Naive thymus-derived CD8-positive, alpha-beta T cell (primary cell): Measurements from ENCODE around the gene PLPP4. TPM values are rescaled to one million over a fixed set of nuclear protein-coding genes. Genes with fewer than 3 reads are reported as not detected.

Source experiments
- ATAC-seq, 2 donors: fragments of 150-1000 bp; cut with Tn5 transposase in 1 of 2; sonication (Bioruptor Pico), chemical (Tn5 transposase) in 1 of 2; 1 replicate in 1 of 2; 2 replicates in 1 of 2; pipeline ENCODE4 v1.10.0; 2021; ENCODE audit warnings: mild to moderate bottlenecking in 2 of 2, moderate library complexity in 2 of 2
- POLR2A ChIA-PET: fragments of 350-600 bp; sonication (Branson Sonifier 250); formaldehyde crosslinking; loops from one replicate; lab custom pipeline; 2021; ENCODE audit warnings: antibody characterized with exemption; lab: Charles Lee
- DNase-seq, 10 donors: peaks; one replicate each; pipeline versions ENCODE4 v3.0.0 to v3.0.0-alpha.2; 2020 to 2022
- H3K27ac Mint-ChIP-seq, 10 donors: one replicate each; pipeline ENCODE4 v1.8.0; 2020 to 2022; ENCODE audit warnings: mild to moderate bottlenecking in 10 of 10, mixed read lengths in 10 of 10, moderate library complexity in 4 of 10, inconsistent platforms in 1 of 10
- H3K27me3 Mint-ChIP-seq, 5 donors: one replicate each; pipeline ENCODE4 v1.8.0; 2021 to 2022; ENCODE audit warnings: mixed read lengths in 5 of 5
- H3K36me3 Mint-ChIP-seq, 3 donors: one replicate each; pipeline ENCODE4 v1.8.0; 2020 to 2022; ENCODE audit warnings: mixed read lengths in 3 of 3, mild to moderate bottlenecking in 2 of 3, inconsistent platforms in 1 of 3
- H3K4me1 Mint-ChIP-seq, 4 donors: one replicate each; pipeline ENCODE4 v1.8.0; 2021 to 2022; ENCODE audit warnings: mixed read lengths in 4 of 4
- H3K4me3 Mint-ChIP-seq, 10 donors: one replicate each; pipeline ENCODE4 v1.8.0; 2020 to 2022; ENCODE audit warnings: mild to moderate bottlenecking in 10 of 10, mixed read lengths in 10 of 10, moderate library complexity in 6 of 10, inconsistent platforms in 1 of 10
- H3K9me3 Mint-ChIP-seq, 9 donors: one replicate each; pipeline ENCODE4 v1.8.0; 2020 to 2022; ENCODE audit warnings: mixed read lengths in 9 of 9, mild to moderate bottlenecking in 3 of 9, inconsistent platforms in 1 of 9, moderate library complexity in 1 of 9
- polyA plus RNA-seq, 3 donors: library from polyadenylated mRNA; unstranded; fragments of 300-500 nt; fragmentation: Illumina TruSeq; gene quantifications; one replicate each; pipeline ENCODE4 v1.2.3, GENCODE V29; 2021
- total RNA-seq, 8 experiments: library from RNA in 2 of 8; stranded (reverse) in 2 of 8; gene quantifications; one replicate each; pipeline ENCODE4 v1.2.3 and lab custom pipeline; 2021 to 2026

PLPP4 gene
- total and polyA plus RNA-seq, 5 experiments from 2014 or later = not detected

GRCh38 chr10:120459185-120459584, 2.2 kb downstream of the PLPP4 start:
- ATAC-seq (no peak), DNase-seq (no peak)
- H3K4me1 Mint-ChIP-seq = peaks cover 0 to 1% (median 0%) of the 10 kb centered on the region in 4 donors
- no peaks in the 10 kb centered on the region for H3K36me3 Mint-ChIP-seq
- no peak overlapping the region for H3K4me3 Mint-ChIP-seq
- H3K27ac Mint-ChIP-seq = no peak overlapping the region
- POLR2A ChIA-PET = no interaction called here
- H3K9me3 Mint-ChIP-seq = no peaks in the 10 kb centered on the region
- H3K27me3 Mint-ChIP-seq = peaks cover 19 to 59% (median 29%) of the 10 kb centered on the region in 5 donors

DNA sequence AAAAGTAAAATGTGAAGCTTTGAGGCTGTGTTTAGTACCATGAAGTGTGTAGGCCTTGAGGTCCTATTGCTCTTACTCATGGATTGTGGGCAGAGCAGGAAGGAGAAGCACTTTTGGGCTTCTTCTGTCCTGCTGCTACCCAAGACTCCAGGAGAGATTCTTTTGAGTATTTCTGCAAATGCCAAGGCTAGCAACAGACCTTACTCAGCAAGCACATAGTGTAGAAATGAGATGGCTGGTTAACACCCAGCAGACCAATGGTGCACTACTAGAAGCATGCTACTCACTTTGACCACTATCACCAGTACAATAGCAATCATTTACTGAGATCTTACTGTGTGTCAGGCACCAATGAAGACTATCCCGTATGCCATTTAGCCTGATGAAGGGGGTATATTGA, 3.2 kb downstream of the PLPP4 start:
- Mint-ChIP-seq H3K27ac (no peak overlapping the region), H3K36me3 (no peaks in the 10 kb centered on the region), H3K4me3 (no peak overlapping the region), H3K27me3 (peaks cover 18 to 53% (median 27%) of the 10 kb centered on the region in 5 donors), H3K4me1 (peaks cover 0 to 1% (median 0%) of the 10 kb centered on the region in 4 donors), H3K9me3 (no peaks in the 10 kb centered on the region)
- POLR2A ChIA-PET = no interaction called here
- DNase-seq = no peak
- ATAC-seq = no peak

GRCh38 chr10:120460776-120461175, 3.7 kb downstream of the PLPP4 start:
- Mint-ChIP-seq H3K27ac (no peak overlapping the region), H3K4me1 (peaks cover 0 to 1% (median 0%) of the 10 kb centered on the region in 4 donors), H3K4me3 (no peak overlapping the region), H3K9me3 (no peaks in the 10 kb centered on the region), H3K27me3 (peaks cover 14 to 47% (median 23%) of the 10 kb centered on the region in 5 donors), H3K36me3 (no peaks in the 10 kb centered on the region)
- POLR2A ChIA-PET = no interaction called here
- no peak for DNase-seq
- no peak for ATAC-seq

DNA sequence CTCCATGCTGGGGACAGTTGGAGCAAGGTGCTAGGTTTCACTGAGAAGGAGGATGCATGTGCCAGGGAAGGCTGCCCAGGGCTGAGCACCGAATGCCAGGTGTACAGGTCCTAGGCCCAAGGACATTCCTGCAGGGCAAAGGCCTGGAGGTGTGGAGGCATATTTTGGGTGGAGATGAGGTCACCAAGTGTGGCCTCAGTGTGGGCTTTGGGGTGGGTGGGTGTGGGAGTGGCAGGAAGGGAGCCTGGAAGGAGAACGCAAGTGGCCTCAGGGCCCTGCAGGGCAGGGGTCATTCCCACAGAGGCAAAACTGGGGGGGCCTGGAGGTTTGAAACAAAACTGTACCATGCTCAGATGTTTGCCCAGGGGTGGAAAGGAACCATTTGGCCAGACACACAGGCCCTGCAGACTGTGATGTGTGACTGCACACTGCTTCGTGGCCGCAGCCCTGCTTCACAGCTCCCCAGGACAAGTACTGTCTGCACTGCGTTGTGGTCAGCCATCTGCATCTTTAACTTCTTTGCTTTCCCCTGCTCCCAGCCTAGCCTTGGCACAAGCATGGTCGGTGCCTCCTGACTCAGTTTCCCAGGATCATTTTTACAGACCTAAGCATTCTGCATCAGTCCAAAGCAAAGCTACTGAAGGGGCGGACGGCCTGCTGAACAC, 5.1 kb downstream of the PLPP4 start:
- H3K27ac Mint-ChIP-seq = no peak overlapping the region
- peaks cover 12 to 39% (median 20%) of the 10 kb centered on the region in 5 donors for H3K27me3 Mint-ChIP-seq
- DNase-seq (no peak), ATAC-seq (no peak)
- no peaks in the 10 kb centered on the region for H3K4me1 Mint-ChIP-seq
- no peaks in the 10 kb centered on the region for H3K9me3 Mint-ChIP-seq
- H3K36me3 Mint-ChIP-seq = no peaks in the 10 kb centered on the region
- POLR2A ChIA-PET = no interaction called here
- no peak overlapping the region for H3K4me3 Mint-ChIP-seq

GRCh38 chr10:120465138-120465537, 8.1 kb downstream of the PLPP4 start:
- Mint-ChIP-seq H3K27me3 (peaks cover 0 to 15% (median 4%) of the 10 kb centered on the region in 5 donors), H3K9me3 (no peaks in the 10 kb centered on the region), H3K4me3 (no peak overlapping the region), H3K27ac (no peak overlapping the region), H3K4me1 (peaks cover 0 to 2% (median 0%) of the 10 kb centered on the region in 4 donors), H3K36me3 (no peaks in the 10 kb centered on the region)
- POLR2A ChIA-PET = no interaction called here
- DNase-seq (no peak), ATAC-seq (no peak)

GRCh38 chr10:120466006-120466405, 9.0 kb downstream of the PLPP4 start:
- H3K27ac Mint-ChIP-seq = no peak overlapping the region
- H3K4me3 Mint-ChIP-seq = no peak overlapping the region
- no peak for DNase-seq
- H3K9me3 Mint-ChIP-seq = no peaks in the 10 kb centered on the region
- peaks cover 0 to 2% (median 0%) of the 10 kb centered on the region in 4 donors for H3K4me1 Mint-ChIP-seq
- peaks cover 0 to 11% (median 4%) of the 10 kb centered on the region in 5 donors for H3K27me3 Mint-ChIP-seq
- no peak for ATAC-seq
- no peaks in the 10 kb centered on the region for H3K36me3 Mint-ChIP-seq
- POLR2A ChIA-PET = no interaction called here

DNA sequence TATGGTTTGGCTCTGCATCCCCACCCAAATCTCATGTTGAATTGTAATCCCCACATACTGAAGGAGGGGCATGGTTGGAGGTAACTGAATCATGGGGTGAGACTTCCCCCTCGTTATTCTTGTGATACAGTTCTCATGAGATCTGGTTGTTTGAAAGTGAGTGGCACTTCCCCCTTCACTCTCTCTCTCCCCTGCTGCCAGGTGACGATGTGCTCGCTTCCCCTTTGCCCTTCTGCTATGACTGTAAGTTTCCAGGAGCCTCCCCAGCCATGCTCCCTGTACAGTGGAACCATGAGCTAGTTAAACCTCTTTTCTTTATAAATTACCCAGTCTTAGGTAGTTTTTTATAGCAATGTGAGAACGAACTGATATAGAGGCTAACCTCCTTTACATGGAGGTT, 16.6 kb downstream of the PLPP4 start:
- Mint-ChIP-seq H3K4me3 (no peak overlapping the region), H3K27me3 (peaks cover 0 to 13% (median 1%) of the 10 kb centered on the region in 5 donors), H3K27ac (no peak overlapping the region), H3K4me1 (no peaks in the 10 kb centered on the region), H3K9me3 (peaks cover 2 to 23% (median 10%) of the 10 kb centered on the region in 9 donors), H3K36me3 (no peaks in the 10 kb centered on the region)
- POLR2A ChIA-PET = no interaction called here
- DNase-seq (no peak), ATAC-seq (no peak)

- POLR2A ChIA-PET = no interaction called here
Observed at GRCh38 chr10:120474956-120475355, 17.9 kb downstream of the PLPP4 start.

DNA sequence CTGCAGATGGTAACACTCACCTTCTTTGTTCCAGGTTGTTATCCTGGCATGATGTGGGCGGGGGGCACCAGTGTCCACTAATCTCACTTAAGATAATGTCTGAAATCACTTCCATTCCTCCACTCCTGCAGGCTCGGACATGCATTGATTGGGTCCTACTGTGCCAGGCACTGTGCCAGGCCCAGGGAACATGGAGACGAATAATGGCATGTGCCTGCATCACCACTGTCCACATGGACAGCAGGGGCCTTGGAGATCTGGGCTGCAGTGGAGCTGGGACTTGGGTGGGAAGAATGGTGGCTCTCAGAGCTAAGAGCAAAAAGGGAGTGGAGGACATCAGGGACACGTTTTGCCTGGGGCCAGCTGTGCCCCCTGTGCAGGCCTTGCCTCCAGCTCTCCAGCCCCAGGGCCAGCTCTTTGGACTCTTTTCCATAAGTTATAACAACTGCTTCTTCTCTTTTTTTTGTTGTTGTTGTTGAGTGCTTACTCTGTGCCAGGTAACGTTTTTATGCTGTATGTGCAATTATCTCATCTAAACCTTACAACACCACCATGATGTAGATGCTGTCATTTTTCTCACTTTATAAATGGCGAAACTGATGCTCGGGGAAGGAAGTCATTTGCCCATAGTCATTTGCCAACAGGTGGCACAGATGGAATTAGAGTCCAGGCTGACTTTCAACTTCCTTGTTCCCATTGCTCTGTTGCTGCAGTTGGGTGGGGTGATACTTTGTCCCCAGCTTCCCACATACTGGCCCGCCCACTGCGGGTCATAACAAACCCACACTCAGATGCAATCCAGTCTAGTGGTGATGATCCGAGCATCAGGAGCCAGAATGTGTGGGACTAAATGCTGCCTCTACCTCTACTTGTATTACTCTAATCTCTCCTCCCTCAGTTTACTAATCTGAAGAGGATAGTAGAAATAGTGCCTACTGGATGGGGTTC, 19.1 kb downstream of the PLPP4 start:
- POLR2A ChIA-PET = no interaction called here
- Mint-ChIP-seq H3K27me3 (peaks cover 4 to 16% (median 6%) of the 10 kb centered on the region in 5 donors), H3K9me3 (peaks cover 2 to 23% (median 10%) of the 10 kb centered on the region in 9 donors), H3K36me3 (no peaks in the 10 kb centered on the region), H3K4me1 (no peaks in the 10 kb centered on the region), H3K27ac (no peak overlapping the region), H3K4me3 (no peak overlapping the region)
- DNase-seq (no peak), ATAC-seq (no peak)

More at GRCh38 chr10:120474956-120475355, 17.9 kb downstream of the PLPP4 start:
- Mint-ChIP-seq H3K27ac (no peak overlapping the region), H3K9me3 (peaks cover 2 to 23% (median 10%) of the 10 kb centered on the region in 9 donors), H3K4me1 (no peaks in the 10 kb centered on the region), H3K4me3 (no peak overlapping the region), H3K27me3 (peaks cover 1 to 16% (median 6%) of the 10 kb centered on the region in 5 donors), H3K36me3 (no peaks in the 10 kb centered on the region)
- DNase-seq (no peak), ATAC-seq (no peak)

- ATAC-seq (no peak), DNase-seq (no peak)
- H3K36me3 Mint-ChIP-seq = no peaks in the 10 kb centered on the region
- H3K27me3 Mint-ChIP-seq = peaks cover 4 to 19% (median 6%) of the 10 kb centered on the region in 5 donors
- H3K27ac Mint-ChIP-seq = no peak overlapping the region
- H3K4me3 Mint-ChIP-seq = no peak overlapping the region
- H3K4me1 Mint-ChIP-seq = no peaks in the 10 kb centered on the region
- H3K9me3 Mint-ChIP-seq = peaks cover 5 to 18% (median 10%) of the 10 kb centered on the region in 9 donors
- POLR2A ChIA-PET = no interaction called here
Observed at GRCh38 chr10:120477021-120477742, 20.2 kb downstream of the PLPP4 start.

DNA sequence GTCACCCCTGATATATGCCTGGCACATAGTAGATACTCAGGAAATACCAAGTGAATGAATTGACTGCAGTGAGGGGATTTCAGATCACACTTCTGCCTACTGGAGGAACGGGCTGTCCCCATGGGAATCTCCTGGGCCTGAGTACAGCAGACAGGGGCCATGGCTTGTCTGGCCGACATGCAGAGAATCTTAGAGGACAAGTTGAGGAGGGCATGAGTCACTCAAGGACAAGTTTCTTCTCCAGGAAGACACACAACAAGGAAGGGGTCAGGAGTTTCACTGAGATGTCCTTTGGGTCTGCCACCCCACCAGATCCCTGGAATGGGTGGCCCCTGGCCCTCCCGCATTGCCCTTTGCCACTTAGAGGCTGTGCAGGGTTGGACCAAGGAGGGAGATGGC, 20.7 kb downstream of the PLPP4 start:
- no peak for ATAC-seq
- Mint-ChIP-seq H3K9me3 (peaks cover 4 to 14% (median 7%) of the 10 kb centered on the region in 9 donors), H3K27ac (no peak overlapping the region), H3K36me3 (no peaks in the 10 kb centered on the region), H3K27me3 (peaks cover 2 to 19% (median 6%) of the 10 kb centered on the region in 5 donors), H3K4me3 (no peak overlapping the region), H3K4me1 (no peaks in the 10 kb centered on the region)
- no peak for DNase-seq
- POLR2A ChIA-PET = no interaction called here

- H3K4me3 Mint-ChIP-seq = no peak overlapping the region
- DNase-seq (no peak), ATAC-seq (no peak)
- H3K4me1 Mint-ChIP-seq = no peaks in the 10 kb centered on the region
- POLR2A ChIA-PET = no interaction called here
- no peaks in the 10 kb centered on the region for H3K36me3 Mint-ChIP-seq
- H3K9me3 Mint-ChIP-seq = peaks cover 0 to 14% (median 6%) of the 10 kb centered on the region in 9 donors
- peaks cover 2 to 19% (median 6%) of the 10 kb centered on the region in 5 donors for H3K27me3 Mint-ChIP-seq
- H3K27ac Mint-ChIP-seq = no peak overlapping the region
Observed at GRCh38 chr10:120478386-120478785, 21.4 kb downstream of the PLPP4 start.
